Upper lobe of left lung (tissue), 6 donors: Measurements from ENCODE around the gene WNT3. TPM values are rescaled to one million over a fixed set of nuclear protein-coding genes. Genes with fewer than 3 reads are reported as not detected.

Experiments
- ATAC-seq, 2 donors: fragments of 200-7000 bp; cut with Tn5 transposase; one replicate each; pipeline ENCODE4 v1.9.1; 2022; ENCODE audit warnings: mild to moderate bottlenecking in 2 of 2, moderate library complexity in 2 of 2; ENCODE audit not compliant: low FRiP score in 2 of 2
- DNase-seq, 2 donors: peaks; one replicate each; pipeline ENCODE4 v3.0.0-alpha.2; 2019 to 2020
- H3K27ac ChIP-seq, 4 donors: fragments of 200-600 bp; sonication (generic); one replicate each; pipeline ENCODE4 v1.5.1; 2016 to 2019
- H3K27me3 ChIP-seq, 4 donors: fragments of 200-600 bp; sonication (generic); one replicate each; pipeline ENCODE4 v1.5.1; 2017 to 2019
- H3K36me3 ChIP-seq, 4 donors: fragments of 200-600 bp; sonication (generic); one replicate each; pipeline ENCODE4 v1.5.1; 2016 to 2019
- H3K4me1 ChIP-seq, 4 donors: fragments of 200-600 bp; sonication (generic); one replicate each; pipeline ENCODE4 v1.5.1; 2018 to 2019
- H3K4me3 ChIP-seq, 4 donors: fragments of 200-600 bp; sonication (generic); one replicate each; pipeline ENCODE4 v1.5.1; 2017 to 2019; ENCODE audit warnings: mild to moderate bottlenecking in 2 of 4, moderate library complexity in 1 of 4
- H3K9me3 ChIP-seq, 4 donors: fragments of 200-600 bp; sonication (generic); one replicate each; pipeline ENCODE4 v1.5.1; 2018 to 2019
- CTCF ChIP-seq, 6 experiments: fragments of 450-650 bp in 4 of 6; fragments of 200-600 bp in 2 of 6; sonication (generic) in 2 of 6; IDR thresholded peaks; one replicate each; pipeline ENCODE4 v1.5.1; 2016 to 2019; ENCODE audit warnings: antibody characterized with exemption in 6 of 6
- EP300 ChIP-seq, 4 donors: sonication (generic); formaldehyde crosslinking; IDR thresholded peaks; one replicate each; pipeline ENCODE4 v1.5.1; 2017; ENCODE audit warnings: antibody characterized with exemption in 4 of 4, control low read depth in 2 of 4
- POLR2A ChIP-seq, 4 donors: fragments of 450-650 bp; IDR thresholded peaks; one replicate each; pipeline ENCODE4 v1.5.1; 2016 to 2017; ENCODE audit warnings: antibody characterized with exemption in 4 of 4, mild to moderate bottlenecking in 2 of 4
- POLR2AphosphoS5 ChIP-seq, 2 donors: sonication (generic); formaldehyde crosslinking; IDR thresholded peaks; one replicate each; pipeline ENCODE4 v1.5.1; 2017; ENCODE audit warnings: antibody characterized with exemption in 2 of 2
- WGBS, 2 donors: methylation state at CpG; one replicate each; pipeline ENCODE4 v1.1.5; 2017 to 2018; 5-methylcytosine and 5-hydroxymethylcytosine counted together
- total RNA-seq, 6 donors: library from RNA; depleted of rRNA in 4 of 6; stranded (reverse); fragments of >200 nt in 4 of 6; gene quantifications; one replicate each; pipeline versions ENCODE4 v1.1.0 to v1.2.1, GENCODE V29; 2016 to 2021
- donor health status: DM: no; HTN: no; CAD: no; lungs with moderate emphysema.
- donor health status: DM: no; HTN: yes; CAD: no; lungs with severe emphysema.

Gene WNT3
- total RNA-seq, 6 donors from 2014 or later = 1.1 to 4.6 (median 1.9) TPM

DNA sequence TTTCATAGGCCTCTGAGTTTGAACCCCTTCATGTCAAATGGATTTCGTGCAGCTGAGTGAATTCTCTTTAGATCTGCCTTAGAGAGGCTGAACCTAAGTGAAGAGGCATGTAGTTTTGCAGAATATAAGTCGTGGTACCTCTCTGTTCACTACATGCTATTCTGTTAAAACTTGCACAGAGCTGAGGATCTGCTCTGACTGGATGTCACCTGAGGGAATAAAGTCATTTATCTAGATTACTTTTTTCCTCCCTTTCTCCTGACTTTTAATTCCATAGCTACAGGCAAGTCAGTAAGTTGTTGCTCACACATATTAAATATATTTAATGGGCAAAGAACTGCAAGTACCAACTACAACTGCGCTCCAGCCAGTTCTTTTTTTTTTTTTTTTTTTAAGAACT lies 64.7 kb downstream of the WNT3 start:
- Histone ChIP-seq H3K9me3 (no peaks in the 10 kb centered on the region), H3K4me1 (no peaks in the 10 kb centered on the region), H3K27me3 (no peaks in the 10 kb centered on the region), H3K4me3 (no peak overlapping the region), H3K27ac (no peak overlapping the region), H3K36me3 (peaks cover 12 to 76% (median 25%) of the 10 kb centered on the region in 4 donors)
- no peak for TF ChIP-seq EP300 (IDR thresholded peaks at IDR 0.05)
- TF ChIP-seq POLR2A (IDR thresholded peaks at IDR 0.05) = no peak
- no peak for TF ChIP-seq POLR2AphosphoS5 (IDR thresholded peaks at IDR 0.05)
- no peak for TF ChIP-seq CTCF (IDR thresholded peaks at IDR 0.05)
- ATAC-seq = no peak
- no peak for DNase-seq
- WGBS, 2 donors = 89 to 97% methylated on average over 3 of the region's 3 CpGs

- ATAC-seq = no peak
- TF ChIP-seq POLR2A (IDR thresholded peaks at IDR 0.05) (no peak), EP300 (IDR thresholded peaks at IDR 0.05) (no peak), CTCF (IDR thresholded peaks at IDR 0.05) (no peak), POLR2AphosphoS5 (IDR thresholded peaks at IDR 0.05) (no peak)
- Histone ChIP-seq H3K9me3 (no peaks in the 10 kb centered on the region), H3K36me3 (peaks cover 9 to 62% (median 25%) of the 10 kb centered on the region in 4 donors), H3K4me3 (no peak overlapping the region), H3K27ac (no peak overlapping the region), H3K27me3 (no peaks in the 10 kb centered on the region), H3K4me1 (no peaks in the 10 kb centered on the region)
- DNase-seq = no peak
- 92 to 99% methylated on average over 4 of the region's 4 CpGs for whole genome bisulfite sequencing, 2 donors
Observed at GRCh38 chr17:46751425-46751824, 67.1 kb downstream of the WNT3 start.

GRCh38 chr17:46745376-46745775 lies 73.1 kb downstream of the WNT3 start:
- DNase-seq = no peak
- Histone ChIP-seq H3K4me1 (no peaks in the 10 kb centered on the region), H3K27me3 (no peaks in the 10 kb centered on the region), H3K27ac (no peak overlapping the region), H3K36me3 (peaks cover 0 to 14% (median 2%) of the 10 kb centered on the region in 4 donors), H3K9me3 (no peaks in the 10 kb centered on the region), H3K4me3 (no peak overlapping the region)
- ATAC-seq = no peak
- WGBS, 2 donors = 85 to 90% methylated on average over 3 of the region's 3 CpGs
- TF ChIP-seq POLR2AphosphoS5 (IDR thresholded peaks at IDR 0.05) (no peak), EP300 (IDR thresholded peaks at IDR 0.05) (no peak), CTCF (IDR thresholded peaks at IDR 0.05) (no peak), POLR2A (IDR thresholded peaks at IDR 0.05) (no peak)

DNA sequence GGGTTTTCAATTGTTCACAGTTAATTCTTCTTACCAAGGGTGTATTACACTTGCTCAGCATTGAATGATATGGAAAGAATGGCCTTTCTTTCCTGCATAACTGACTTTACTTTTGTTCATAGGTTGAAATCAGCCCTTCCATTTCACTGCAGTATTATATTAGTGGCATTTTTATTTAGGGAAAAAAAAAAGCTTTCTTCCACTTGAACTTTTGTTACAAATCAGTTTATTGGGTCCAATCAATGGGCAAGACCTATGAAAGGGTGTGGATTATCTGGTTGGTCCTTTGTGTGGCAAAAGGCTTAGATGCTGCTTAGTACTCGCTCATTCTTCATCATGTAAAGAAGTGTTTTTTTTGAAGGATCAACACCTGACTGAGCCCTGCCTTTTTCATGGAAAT lies 74.1 kb downstream of the WNT3 start:
- Histone ChIP-seq H3K27me3 (no peaks in the 10 kb centered on the region), H3K4me3 (no peak overlapping the region), H3K9me3 (no peaks in the 10 kb centered on the region), H3K27ac (no peak overlapping the region), H3K4me1 (no peaks in the 10 kb centered on the region), H3K36me3 (peaks cover 0 to 5% (median 0%) of the 10 kb centered on the region in 4 donors)
- TF ChIP-seq POLR2A (IDR thresholded peaks at IDR 0.05) = no peak
- TF ChIP-seq CTCF (IDR thresholded peaks at IDR 0.05) = no peak
- TF ChIP-seq EP300 (IDR thresholded peaks at IDR 0.05) = no peak
- TF ChIP-seq POLR2AphosphoS5 (IDR thresholded peaks at IDR 0.05) = no peak
- 96 to 100% methylated on average over 1 of the region's 1 CpG for WGBS, 2 donors
- DNase-seq = no peak
- no peak for ATAC-seq

- WGBS, 2 donors = 70 to 82% methylated on average over 7 of the region's 7 CpGs
- TF ChIP-seq CTCF (IDR thresholded peaks at IDR 0.05) (no peak), POLR2AphosphoS5 (IDR thresholded peaks at IDR 0.05) (no peak), POLR2A (IDR thresholded peaks at IDR 0.05) (no peak), EP300 (IDR thresholded peaks at IDR 0.05) (no peak)
- peak in 1 of 2 donors; percentile 73 for DNase-seq
- Histone ChIP-seq H3K4me1 (no peaks in the 10 kb centered on the region), H3K36me3 (peaks cover 0 to 5% (median 0%) of the 10 kb centered on the region in 4 donors), H3K9me3 (no peaks in the 10 kb centered on the region), H3K27me3 (no peaks in the 10 kb centered on the region), H3K4me3 (no peak overlapping the region), H3K27ac (no peak overlapping the region)
- peak in 1 of 2 donors; percentile 65 for ATAC-seq
Observed at GRCh38 chr17:46742565-46743270, 75.8 kb downstream of the WNT3 start.
